Activated T-cell treated with anti-CD3 and anti-CD28 coated beads, Interleukin-2, amount 50 U/mL, for 1 hour (primary cell): ENCODE measurements around the gene MFN1.

Experiments used
- DNase-seq: peaks from one replicate; pipeline ENCODE4 v3.0.0-alpha.2; 2020

MFN1 gene

GRCh38 chr3:179348325-179349013, 960 bp downstream of the MFN1 start:
- DNase-seq = no peak

GRCh38 chr3:179355996-179356395, 8.5 kb downstream of the MFN1 start:
- DNase-seq = no peak

GRCh38 chr3:179363332-179363731, 15.8 kb downstream of the MFN1 start:
- no peak for DNase-seq

GRCh38 chr3:179369621-179370020, 22.1 kb downstream of the MFN1 start:
- no peak for DNase-seq

GRCh38 chr3:179373938-179374337, 26.4 kb downstream of the MFN1 start:
- DNase-seq = no peak

GRCh38 chr3:179375091-179375999, 27.8 kb downstream of the MFN1 start:
- no peak for DNase-seq

GRCh38 chr3:179376474-179376873, 29.0 kb downstream of the MFN1 start:
- DNase-seq = no peak

GRCh38 chr3:179391906-179392305, 44.4 kb downstream of the MFN1 start:
- no peak for DNase-seq

- no peak for DNase-seq
Measured at GRCh38 chr3:179398574-179399231, 51.2 kb downstream of the MFN1 start.

- no peak for DNase-seq
Measured at GRCh38 chr3:179401561-179401960, 54.1 kb downstream of the MFN1 start.

GRCh38 chr3:179402963-179403362, 55.5 kb downstream of the MFN1 start:
- no peak for DNase-seq

- no peak for DNase-seq
Measured at GRCh38 chr3:179404307-179404706, 56.8 kb downstream of the MFN1 start.

- DNase-seq = no peak
Measured at GRCh38 chr3:179410331-179410730, 62.8 kb downstream of the MFN1 start.

- no peak for DNase-seq
Measured at GRCh38 chr3:179410999-179411398, 63.5 kb downstream of the MFN1 start.

GRCh38 chr3:179414804-179415203, 67.3 kb downstream of the MFN1 start:
- DNase-seq = no peak

GRCh38 chr3:179415377-179415776, 67.9 kb downstream of the MFN1 start:
- no peak for DNase-seq

- DNase-seq = no peak
Measured at GRCh38 chr3:179416681-179417080, 69.2 kb downstream of the MFN1 start.

- DNase-seq = no peak
Measured at GRCh38 chr3:179418610-179419009, 71.1 kb downstream of the MFN1 start.

- no peak for DNase-seq
Measured at GRCh38 chr3:179421500-179421899, 74.0 kb downstream of the MFN1 start.

- no peak for DNase-seq
Measured at GRCh38 chr3:179425075-179425474, 77.6 kb downstream of the MFN1 start.

GRCh38 chr3:179428876-179429548, 81.5 kb downstream of the MFN1 start:
- DNase-seq = no peak

GRCh38 chr3:179430277-179430870, 82.9 kb downstream of the MFN1 start:
- DNase-seq = no peak

- no peak for DNase-seq
Measured at GRCh38 chr3:179432021-179432420, 84.5 kb downstream of the MFN1 start.
